NCI-H774 (cell line): Measurements from ENCODE around the gene C10orf143.
"Not testable (repeated sequence)": the region's sequence is repeated elsewhere in the genome, so short reads cannot be mapped to it uniquely, and the experiment has no call there.

Experiments
- DNase-seq: peaks from one replicate; lab custom pipeline; 2025; lab: John Stamatoyannopoulos, UW

The C10orf143 gene

GRCh38 chr10:130110246-130111112, at the start of gene C10orf143:
C10orf143 (minus strand) TSS chr10:130110830; CDS start chr10:130110772, 58 bp downstream.
- DNase-seq, result peak; percentile 75

GRCh38 chr10:130159192-130159794, 48.7 kb upstream of the C10orf143 start:
- no peak for DNase-seq

GRCh38 chr10:130146042-130146441, 35.4 kb upstream of the C10orf143 start:
- DNase-seq, result no peak

- DNase-seq, result no peak
Measured at GRCh38 chr10:130141878-130142277, 31.2 kb upstream of the C10orf143 start.

GRCh38 chr10:130141460-130141859, 30.8 kb upstream of the C10orf143 start:
- DNase-seq, result no peak

- no peak for DNase-seq
Measured at GRCh38 chr10:130141038-130141437, 30.4 kb upstream of the C10orf143 start.

- DNase-seq, result no peak
Measured at GRCh38 chr10:130140425-130140824, 29.8 kb upstream of the C10orf143 start.

GRCh38 chr10:130138479-130138866, 27.8 kb upstream of the C10orf143 start:
- DNase-seq, result peak; percentile 42

- no peak for DNase-seq
Measured at GRCh38 chr10:130137659-130138478, 27.2 kb upstream of the C10orf143 start.

GRCh38 chr10:130137090-130137448, 26.4 kb upstream of the C10orf143 start:
- DNase-seq, result no peak

- DNase-seq, result peak; percentile 46
Measured at GRCh38 chr10:130136226-130137089, 25.8 kb upstream of the C10orf143 start, which contains the start of gene GLRX3. GLRX3 (plus strand) TSS chr10:130136391; CDS start chr10:130136421, 30 bp downstream.

GRCh38 chr10:130135676-130136225, 25.1 kb upstream of the C10orf143 start:
- no peak for DNase-seq

- no peak for DNase-seq
Measured at GRCh38 chr10:130128922-130129321, 18.3 kb upstream of the C10orf143 start.

GRCh38 chr10:130128062-130128781, 17.6 kb upstream of the C10orf143 start:
- no peak for DNase-seq

GRCh38 chr10:130127364-130128061, 16.9 kb upstream of the C10orf143 start:
- peak; percentile 16 for DNase-seq

- DNase-seq, result no peak
Measured at GRCh38 chr10:130121486-130122079, 11.0 kb upstream of the C10orf143 start.

- not testable (repeated sequence) for DNase-seq
Measured at GRCh38 chr10:130117535-130117934, 6.9 kb upstream of the C10orf143 start.

GRCh38 chr10:130116942-130117341, 6.3 kb upstream of the C10orf143 start:
- not testable (repeated sequence) for DNase-seq

GRCh38 chr10:130112821-130113220, 2.2 kb upstream of the C10orf143 start:
- no peak for DNase-seq

- DNase-seq, result no peak
Measured at GRCh38 chr10:130111852-130112180, 1.2 kb upstream of the C10orf143 start.
